GF-D8 (cell line): ENCODE data around the gene RGS5.

ENCODE experiments used
- DNase-seq: peaks from one replicate; lab custom pipeline; 2025; lab: John Stamatoyannopoulos, UW

Gene RGS5

DNA sequence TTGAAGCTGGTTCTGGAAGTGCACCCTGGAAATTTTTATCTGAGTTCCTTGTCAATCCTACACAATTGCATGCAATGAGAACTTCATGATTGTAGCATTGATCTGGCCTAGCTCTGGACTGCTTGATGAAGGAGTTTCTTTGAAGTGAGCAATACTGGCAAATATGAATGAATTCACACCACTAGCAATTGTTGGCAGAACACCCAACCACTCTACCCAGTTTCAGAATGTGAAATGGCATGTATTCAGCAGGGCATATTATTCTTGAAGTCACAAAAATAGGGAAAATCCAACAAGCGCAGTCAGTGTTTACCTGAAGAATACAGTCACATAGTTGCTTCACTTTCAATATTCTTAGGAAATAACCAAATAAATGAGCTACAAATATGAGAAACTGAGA is 57.3 kb downstream of the RGS5 start:
- no peak for DNase-seq

DNA sequence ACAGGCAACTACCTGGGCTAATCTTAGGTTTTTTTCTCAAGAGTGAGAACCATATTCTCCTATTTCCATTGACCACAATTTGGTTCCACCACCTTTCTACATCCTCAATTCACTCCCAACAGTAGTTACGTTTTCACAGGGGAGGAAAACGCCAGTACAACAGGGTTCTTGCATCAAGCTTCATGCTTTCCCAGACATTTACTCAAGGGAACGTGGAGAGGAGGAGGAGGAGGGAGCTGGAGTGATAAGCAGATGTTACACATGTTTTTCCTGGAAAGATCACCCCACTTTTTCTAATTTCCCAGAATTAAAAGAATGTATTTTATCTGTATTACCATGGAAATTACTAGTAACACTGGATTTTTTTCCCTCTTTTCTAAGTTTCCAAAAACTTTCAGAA is 58.3 kb downstream of the RGS5 start:
- no peak for DNase-seq

DNA sequence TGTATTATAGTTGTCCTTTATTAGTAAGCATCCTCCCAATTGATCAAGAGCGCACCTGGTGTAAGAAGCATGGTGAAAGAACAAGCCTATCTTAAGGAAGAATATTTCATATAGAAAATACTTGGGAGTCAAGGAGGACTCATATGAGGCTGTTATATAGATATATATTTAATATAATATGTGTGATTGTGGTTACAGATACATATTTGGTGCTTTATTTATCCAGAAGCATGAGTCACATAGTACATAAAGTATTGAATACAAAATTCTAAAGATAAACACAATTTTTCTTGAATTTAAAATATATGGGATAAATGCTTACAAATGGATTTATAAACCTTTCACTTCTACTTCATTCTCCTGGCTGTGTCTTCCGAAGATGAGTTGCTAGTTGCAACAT is 60.6 kb downstream of the RGS5 start:
- DNase-seq = no peak

DNA sequence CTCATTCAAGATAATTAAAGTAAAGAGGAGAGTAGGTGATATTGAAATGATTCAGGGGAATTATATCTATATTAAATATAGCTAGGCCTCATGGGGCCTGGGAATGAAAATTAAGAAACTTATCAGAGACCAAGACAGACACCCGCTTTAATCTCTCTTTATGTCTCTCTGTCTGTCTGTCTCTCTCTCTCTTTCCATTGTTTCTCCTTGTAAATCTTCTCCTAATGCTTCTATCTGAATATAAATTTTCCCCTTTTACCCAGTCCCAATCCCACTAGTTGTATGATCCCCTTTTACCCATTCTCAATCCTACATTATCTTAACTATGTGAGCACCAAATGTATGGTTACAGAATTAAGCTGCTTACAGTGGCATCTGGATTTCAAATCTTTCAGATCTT is 61.2 kb downstream of the RGS5 start:
- DNase-seq = no peak

DNA sequence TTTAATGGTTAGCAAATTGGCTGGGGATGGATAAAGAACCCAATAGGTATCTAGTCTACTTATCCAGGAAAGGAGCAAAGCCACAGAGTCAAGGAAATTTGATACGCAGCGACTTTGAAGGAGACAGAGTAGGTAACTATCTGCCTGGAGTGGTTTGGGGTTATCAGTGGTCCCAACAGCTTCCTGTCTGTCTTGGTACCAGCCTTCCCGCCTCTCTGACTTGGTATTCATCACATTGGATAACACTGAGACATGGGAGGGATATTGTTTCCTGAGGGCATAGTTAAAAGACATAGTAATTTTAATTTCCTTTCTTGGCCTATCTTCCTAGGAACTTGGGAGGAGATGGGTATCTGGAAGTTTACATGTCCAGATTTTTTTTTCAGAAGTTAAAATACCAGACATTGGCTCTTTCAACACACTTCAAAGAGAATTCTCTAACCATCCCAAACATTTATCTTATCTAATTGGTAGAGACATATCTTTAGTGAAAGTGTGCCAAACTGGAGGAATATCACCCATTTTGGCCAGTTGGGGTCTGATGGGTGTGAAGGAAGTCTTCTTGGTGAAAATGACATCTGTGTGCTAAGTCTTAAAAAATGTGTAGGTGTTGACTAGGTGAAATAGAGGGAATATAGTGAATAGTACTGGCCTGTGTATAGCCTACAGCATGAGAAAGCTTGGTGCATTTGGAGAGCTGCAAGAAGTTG is 65.0 kb downstream of the RGS5 start:
- no peak for DNase-seq

DNA sequence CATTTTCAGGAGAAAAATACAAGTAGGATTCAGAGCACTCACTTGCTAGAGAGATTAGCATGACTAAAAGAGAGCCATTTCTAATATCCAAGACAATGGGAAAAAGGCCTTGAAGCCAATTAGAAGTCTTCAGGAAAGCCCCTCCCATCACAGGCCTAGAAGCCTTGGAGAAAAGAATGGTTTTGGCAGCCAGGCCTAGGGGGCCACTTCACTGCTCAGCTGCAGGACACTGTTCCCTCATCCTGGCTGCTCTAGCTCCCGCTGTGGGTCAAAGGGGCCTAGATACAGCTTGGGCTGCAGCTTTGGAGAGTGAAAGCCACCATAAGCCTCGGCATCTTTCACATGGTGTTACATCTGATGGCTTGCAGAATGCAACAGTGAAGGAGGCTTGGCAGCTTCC is 70.7 kb downstream of the RGS5 start:
- DNase-seq = no peak

DNA sequence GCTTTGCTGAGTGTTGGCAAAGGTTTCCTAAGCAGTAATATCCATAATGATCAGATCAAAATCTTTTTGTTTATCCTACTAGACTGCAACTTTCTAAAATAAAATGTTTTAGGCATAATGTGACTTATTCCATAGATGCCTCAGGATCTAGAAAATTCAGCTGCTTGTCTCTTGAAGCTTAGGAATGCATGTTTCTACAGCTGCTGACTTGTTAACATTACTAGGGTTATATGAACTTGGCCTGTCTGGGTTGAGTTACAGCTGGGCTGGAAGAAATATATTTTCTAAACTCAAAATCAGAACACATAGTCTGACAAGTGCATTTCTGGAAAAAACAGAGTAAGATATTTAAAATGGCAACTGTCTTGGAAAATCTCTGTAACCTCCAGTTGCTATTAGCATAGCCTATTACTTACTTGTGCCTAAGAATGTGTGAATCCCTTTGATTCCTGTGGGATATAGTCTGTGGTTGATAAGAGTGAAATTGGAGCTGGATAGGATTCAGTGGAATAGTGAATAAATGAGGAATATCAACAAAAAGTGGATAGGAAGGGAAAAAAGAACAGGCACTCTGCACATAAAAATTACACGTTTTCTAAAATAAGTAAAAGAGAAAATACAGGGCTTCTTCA is 72.4 kb downstream of the RGS5 start:
- DNase-seq = no peak

DNA sequence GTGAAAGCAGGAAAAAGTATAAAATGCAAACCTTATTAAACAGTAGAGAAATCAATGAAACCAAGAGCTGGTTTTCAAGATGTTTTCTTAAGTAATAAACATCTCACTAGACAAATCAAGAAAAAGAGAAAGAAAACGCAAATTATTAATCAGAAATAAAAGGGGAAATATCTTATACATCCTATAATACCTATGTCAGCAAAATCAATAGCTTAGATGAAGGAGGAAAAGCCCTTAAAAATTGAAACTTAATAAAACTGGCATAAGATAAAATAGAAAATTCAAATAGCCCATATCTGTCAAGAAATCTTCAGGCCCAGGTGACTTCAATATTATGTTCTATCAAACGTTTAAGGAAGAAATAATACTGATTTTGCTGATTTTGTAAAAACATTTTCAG is 74.4 kb downstream of the RGS5 start:
- DNase-seq = no peak

DNA sequence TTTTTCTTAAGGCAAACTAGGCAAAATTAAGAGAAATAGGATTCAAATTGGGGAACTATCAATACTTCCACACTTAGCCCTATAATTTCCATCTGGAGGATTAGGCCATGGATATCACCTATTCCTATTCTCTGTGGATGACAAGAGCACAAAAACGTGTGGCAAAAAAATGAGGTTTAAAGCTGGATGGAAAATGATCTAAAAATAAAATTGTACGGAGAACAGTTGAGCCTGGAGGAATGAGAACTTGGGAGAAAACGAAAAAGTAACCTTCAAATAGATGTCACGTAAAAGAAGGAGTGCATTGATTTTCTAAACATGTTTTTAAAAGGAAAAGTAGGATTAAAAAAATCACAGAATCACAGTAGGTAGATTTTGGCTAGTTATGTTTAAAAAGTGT is 77.9 kb downstream of the RGS5 start:
- DNase-seq = no peak

DNA sequence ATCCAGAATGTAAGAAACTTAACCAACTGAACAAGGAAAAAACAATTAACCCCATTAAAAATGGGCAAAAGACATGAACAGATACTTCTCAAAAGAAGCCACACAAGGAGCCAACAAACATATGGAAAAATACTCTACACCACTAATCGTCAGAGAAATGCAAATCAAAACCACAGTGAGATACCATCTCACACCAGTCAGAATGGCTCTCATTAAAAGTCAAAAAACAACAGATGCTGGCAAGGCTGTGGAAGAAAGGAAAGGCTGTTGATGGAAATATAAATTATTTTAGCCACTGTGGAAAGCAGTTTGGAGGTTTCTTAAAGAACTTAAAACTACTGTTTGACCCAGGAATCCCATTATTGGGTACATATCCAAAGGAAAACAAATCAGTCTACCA is 82.3 kb downstream of the RGS5 start:
- DNase-seq = no peak

DNA sequence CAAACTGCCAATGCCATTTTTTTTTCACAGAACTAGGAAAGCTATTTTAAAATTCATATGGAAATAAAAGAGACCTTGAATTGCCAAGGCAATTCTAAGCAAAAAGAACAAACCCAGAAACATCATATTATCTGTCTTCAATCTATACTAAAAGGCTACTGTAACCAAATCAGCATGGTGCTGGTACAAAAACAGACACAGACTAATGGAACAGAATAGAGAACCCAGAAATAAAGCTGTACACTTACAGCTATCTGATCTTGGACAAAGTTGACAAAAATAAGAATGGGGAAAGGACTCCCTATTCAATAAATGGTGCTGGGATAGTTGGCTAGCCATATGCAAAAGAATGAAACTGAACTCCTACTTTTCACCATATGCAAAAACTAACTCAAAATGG is 83.0 kb downstream of the RGS5 start:
- DNase-seq = no peak

DNA sequence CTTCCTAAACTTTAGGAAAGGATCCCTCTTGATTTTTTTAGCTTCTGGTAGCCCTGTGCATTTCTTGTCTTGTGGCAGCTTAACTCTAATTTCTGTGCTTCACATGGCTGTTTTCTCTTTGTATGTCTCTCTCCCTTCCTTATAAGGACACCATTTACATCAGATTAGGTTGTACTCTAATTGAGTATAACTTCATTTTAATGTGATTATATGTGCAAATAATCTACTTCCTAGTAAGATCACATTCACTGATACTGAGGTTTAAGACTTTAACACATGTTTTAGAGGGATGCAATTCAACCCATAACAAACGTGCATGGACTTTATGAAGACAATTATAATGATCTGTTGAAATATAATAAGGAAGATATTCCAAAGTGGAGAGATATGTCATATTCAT is 86.8 kb downstream of the RGS5 start:
- DNase-seq = no peak

DNA sequence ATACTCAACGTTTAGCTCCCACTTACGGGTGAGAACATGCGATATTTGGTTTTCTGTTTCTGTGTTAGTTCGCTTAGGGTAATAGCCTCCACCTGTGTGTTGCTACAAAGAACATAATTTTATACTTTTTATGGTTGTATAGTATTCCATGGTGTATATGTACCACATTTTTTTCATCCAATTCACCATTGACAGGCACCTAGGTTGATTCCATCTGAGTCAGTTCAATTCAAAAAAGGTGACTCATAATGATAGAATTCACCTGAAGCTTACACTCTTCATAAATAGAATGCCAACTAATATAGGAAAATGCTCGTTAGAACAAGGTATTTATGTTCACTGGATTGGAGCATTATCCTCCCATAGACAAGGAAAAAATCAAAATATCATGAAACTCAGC is 95.1 kb downstream of the RGS5 start:
- no peak for DNase-seq

DNA sequence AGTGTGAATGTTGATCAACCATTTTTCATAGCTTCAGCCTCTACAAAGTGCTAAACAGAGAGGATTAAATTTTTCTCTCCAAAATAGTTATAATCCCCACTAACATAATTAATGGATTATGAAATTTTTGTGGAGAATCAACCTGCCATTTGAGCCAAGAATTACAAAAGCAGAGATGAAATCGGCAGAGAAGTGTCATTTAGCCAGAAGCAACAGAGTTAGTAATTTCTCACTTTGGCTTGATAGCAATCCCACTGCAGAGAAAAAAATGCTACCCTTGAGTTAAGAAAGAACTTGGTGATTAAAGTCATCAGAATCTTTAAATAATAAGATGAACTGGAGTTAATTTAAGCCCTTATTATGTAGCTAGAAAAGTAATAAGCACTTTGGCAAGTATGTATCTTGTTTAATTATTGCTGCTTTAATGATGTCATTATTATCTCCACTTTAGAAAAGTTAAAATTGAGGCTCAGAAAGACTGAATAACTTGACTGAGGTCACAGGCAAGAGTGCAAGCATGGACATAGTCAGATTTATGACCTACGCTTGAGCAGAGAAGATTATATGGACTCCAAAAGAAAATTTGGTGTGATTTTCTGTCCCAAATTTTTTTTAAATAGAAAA is 96.2 kb downstream of the RGS5 start:
- no peak for DNase-seq

DNA sequence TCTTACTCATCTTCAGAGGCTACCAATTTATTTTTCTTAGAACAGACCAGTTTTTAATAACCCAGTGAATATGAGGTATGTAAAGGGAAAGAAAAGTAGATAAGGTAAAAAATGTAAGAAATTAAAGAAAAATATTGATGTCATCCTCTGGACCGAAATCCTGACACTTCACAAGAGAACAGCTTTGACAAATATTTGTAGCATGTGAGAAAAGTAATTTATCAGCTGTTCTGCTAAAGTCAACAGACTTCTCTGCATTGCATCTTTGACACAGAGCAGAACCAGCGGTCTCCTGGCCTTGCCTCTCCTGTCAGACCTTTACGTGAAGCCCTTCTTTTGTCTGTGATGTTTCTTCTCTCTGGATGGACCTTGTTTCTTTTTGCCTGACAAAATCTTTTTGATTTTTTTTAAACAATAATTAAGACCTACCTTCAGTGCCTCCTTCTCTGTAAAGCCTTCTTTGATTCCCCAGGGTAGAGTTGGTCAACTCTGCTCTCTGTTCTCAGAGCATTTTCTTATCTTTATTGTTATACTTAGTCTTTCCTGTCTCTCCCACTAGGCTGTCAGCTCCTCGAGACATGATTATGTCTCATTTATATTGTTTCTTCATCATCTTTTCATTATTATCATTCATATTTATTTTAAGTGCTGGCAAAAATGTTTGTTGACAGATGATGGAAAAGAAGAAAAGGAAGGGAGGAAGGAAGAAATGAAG is 98.2 kb downstream of the RGS5 start:
- DNase-seq = no peak

DNA sequence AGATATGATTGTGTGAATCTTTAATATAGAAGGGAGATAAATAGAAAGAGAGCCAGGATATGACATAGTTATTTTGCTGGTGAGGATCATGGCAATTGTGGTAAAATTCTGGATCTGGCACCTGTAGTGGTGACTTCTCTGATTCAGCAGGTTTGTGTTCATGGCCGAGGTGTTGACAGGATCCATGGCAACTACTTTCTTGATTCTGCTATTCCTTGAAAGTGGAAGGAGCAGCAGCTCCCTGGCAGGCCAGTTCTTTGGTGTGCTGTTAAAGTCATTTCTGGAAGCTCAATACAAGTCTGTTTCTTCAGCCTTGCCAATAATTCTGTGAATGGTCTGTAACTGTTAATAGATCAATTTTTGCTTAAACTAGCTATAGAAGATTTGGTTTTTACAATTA is 100.1 kb downstream of the RGS5 start:
- DNase-seq = no peak

DNA sequence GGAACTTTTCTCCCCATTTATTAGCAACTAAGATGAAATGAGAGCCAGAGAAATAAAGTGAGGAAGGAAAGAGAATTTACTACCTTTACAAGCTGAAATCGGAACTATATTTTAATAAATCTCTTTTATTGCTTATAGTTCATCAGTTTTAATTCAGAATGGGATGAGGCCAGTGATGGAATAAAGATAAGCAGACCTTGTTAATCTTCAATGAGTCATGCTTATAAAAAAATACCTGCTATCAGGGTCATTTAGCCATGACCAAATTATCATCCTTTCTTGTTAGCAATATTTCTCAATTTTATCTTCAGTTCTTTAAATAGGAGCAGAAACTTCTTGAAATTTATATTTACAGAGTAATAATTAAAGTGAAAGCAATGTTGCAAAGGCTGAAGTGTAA is 107.5 kb downstream of the RGS5 start:
- no peak for DNase-seq

DNA sequence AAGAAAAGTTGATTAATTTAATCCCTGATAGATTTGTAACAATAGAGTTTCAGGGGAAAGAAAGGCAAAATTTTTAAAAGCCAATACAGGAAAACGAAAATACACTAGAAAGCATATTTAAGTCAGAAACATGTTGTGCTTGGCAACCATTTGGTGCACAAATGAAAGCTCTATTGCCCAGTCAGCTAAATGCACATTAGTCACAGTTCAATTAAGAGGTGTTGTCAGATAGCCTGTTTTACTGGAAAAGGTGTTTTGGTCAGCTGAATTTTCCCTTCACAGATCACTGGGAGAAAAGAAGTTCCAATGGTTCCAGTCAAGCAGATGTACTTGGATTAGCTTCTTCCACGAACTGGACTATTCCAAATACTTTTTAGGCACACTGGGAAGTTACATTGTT is 108.1 kb downstream of the RGS5 start:
- no peak for DNase-seq

DNA sequence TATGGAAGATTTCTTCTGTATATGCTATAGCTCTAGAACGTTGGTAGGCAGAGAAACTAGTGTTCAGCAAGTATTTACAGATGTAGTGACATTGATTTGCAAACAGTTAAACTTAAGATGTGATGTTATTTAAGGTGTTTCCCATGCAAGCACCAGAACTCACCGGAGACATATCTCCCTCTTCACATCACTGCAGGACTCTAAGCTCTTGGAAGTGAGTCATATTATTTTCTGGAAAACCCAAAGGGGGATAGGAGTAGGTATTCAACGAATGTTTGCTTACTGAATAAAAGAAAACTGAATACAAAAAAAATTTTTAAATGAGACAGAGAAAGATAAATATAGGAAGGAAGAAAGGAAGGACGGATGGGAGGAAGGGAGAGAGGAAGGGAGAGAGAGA is 108.5 kb downstream of the RGS5 start:
- no peak for DNase-seq

DNA sequence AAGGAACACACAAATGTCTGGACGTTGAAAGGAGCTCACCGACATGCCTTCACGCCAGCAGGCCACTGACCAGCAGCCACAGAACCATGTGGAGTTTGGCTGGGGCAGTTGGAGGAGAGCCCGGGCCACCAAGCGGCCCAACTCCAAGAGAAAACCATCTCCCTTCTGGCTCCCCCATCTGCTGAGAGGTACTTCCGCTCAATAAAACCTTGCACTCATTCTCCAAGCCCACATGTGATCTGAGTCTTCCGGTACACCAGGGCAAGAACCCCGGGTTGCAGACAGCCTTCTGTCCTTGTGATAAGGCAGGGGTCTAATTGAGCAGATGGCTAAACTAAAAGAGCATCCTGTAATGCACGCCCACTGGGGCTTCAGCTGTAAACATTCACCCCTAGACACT is 109.1 kb downstream of the RGS5 start:
- no peak for DNase-seq

DNA sequence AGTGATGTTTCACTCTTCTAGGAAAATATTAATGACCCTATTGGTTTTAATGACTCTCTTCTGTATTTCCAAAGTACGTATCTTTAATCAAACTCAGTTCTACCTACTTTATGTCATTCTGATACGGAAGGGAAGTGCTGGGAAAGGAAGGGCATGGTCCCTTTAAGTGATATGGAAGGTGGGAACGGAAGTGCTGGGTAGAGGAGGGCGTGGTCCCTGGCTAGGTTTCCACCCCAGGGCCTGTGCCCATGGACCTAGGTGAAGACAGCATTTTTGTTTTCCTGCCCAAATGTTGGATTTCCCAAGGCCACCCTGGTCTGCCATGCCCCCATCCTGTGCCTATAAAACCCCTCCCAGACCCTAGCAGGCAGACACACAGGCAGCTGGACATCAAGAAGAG is 109.5 kb downstream of the RGS5 start:
- no peak for DNase-seq
